ENCODE data around the gene RHOH.

RHOH gene

DNA sequence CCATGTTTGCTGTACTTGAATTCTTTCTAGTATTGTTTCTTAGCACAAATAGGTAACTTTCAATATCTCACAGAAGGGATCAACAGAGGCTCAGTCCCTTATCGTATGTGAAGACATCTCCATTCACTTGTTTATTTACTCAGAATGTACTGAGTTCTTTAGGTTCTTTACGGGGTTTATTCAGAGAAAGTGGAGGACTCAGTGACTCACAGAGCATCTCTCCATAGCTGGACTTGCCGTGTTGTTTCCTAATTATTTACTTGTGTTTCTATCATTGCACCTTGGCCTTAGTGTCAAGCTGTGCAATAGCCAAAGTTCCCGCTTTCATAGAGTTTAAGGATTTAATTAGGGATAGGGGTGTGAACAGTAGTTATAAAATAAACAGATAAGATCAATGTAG lies 57.1 kb downstream of the RHOH start:
- Histone ChIP-seq H3F3A (ENCODE audit: insufficient read depth, low read length) (peaks cover 7% of the 10 kb centered on the region; the same call in 1 of the 2 replicates), H4K20me1 (ENCODE audit: insufficient read depth, low read length) (no peaks in the 10 kb centered on the region), H2AFZ (ENCODE audit: low read length) (peak overlapping the region; percentile 44; the same call in 1 of the 2 replicates), H3K79me2 (ENCODE audit: insufficient read depth, low read length) (no peaks in the 10 kb centered on the region), H3K4me1 (ENCODE audit: insufficient read depth, low read length, severe bottlenecking) (peaks cover 73% of the 10 kb centered on the region), H3K27ac (ENCODE audit: low read depth, low read length, poor library complexity, severe bottlenecking) (peak overlapping the region; percentile 75), H3K36me3 (ENCODE audit: insufficient read depth, low read length) (no peaks in the 10 kb centered on the region), H3K9ac (ENCODE audit: low read length) (peak overlapping the region; percentile 31; the same call in 1 of the 2 replicates), H3K4me3 (ENCODE audit: low read depth, low read length, poor library complexity, severe bottlenecking) (no peak overlapping the region), H3K9me2 (ENCODE audit: low read depth, low read length) (no peaks in the 10 kb centered on the region), H3K9me3 (ENCODE audit: low read length) (no peaks in the 10 kb centered on the region), H3K4me2 (ENCODE audit: low read length) (peak overlapping the region; percentile 2; the same call in 1 of the 2 replicates), H3K27me3 (ENCODE audit: insufficient read depth, low read length) (no peaks in the 10 kb centered on the region)
- TF ChIP-seq CTCF (IDR thresholded peaks at IDR 0.05; ENCODE audit: low read length) (no peak), EZH2 (IDR thresholded peaks at IDR 0.05; ENCODE audit: borderline replicate concordance, low read length) (no peak)

DNA sequence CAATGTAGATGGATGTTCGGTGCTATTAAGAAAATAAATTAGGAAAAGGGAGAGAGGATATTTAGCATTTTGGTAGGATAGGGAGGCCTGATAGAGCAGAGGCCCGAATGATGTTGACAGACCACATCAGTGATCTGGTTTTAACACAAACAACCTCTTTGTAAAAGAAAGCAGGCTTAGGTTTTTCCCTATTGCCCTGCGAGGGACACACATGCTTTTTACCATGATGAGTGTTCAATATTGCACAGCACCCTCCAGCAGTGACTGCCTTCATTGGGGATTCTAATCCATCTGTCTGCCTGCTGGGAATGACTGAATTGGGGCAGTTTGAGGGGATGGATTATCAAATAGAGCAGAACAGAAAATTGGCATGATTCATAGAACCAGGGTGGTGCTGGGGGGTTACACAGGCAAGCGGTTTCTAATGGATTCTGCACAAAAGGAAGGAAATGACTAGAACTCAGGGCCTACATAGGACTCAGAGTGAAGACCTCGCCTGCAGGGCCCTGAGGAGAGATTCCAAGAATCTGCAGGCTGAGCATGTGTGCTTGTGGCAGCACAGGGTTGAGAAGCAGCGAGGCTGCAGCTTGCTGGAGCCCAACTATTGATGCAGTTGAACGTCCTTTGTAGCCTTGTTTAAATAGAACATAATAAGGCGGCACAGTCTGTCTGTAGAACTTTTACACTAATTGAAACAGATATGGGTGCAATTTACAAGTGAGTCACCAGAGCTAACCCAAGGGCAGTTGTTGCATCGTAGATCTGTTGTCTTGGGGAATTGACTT lies 58.0 kb downstream of the RHOH start:
- Histone ChIP-seq H3K4me2 (ENCODE audit: low read length) (peak overlapping the region; percentile 6; the same call in 1 of the 2 replicates), H3K27ac (ENCODE audit: low read depth, low read length, poor library complexity, severe bottlenecking) (peak overlapping the region; percentile 75), H3K9ac (ENCODE audit: low read length) (peak overlapping the region; percentile 1; the same call in 1 of the 2 replicates), H3K36me3 (ENCODE audit: insufficient read depth, low read length) (no peaks in the 10 kb centered on the region), H3K79me2 (ENCODE audit: insufficient read depth, low read length) (no peaks in the 10 kb centered on the region), H3K9me2 (ENCODE audit: low read depth, low read length) (no peaks in the 10 kb centered on the region), H3K4me1 (ENCODE audit: insufficient read depth, low read length, severe bottlenecking) (peaks cover 72% of the 10 kb centered on the region), H3K9me3 (ENCODE audit: low read length) (no peaks in the 10 kb centered on the region), H3K4me3 (ENCODE audit: low read depth, low read length, poor library complexity, severe bottlenecking) (no peak overlapping the region), H3F3A (ENCODE audit: insufficient read depth, low read length) (peaks cover 7% of the 10 kb centered on the region; the same call in 1 of the 2 replicates), H2AFZ (ENCODE audit: low read length) (no peak overlapping the region), H4K20me1 (ENCODE audit: insufficient read depth, low read length) (no peaks in the 10 kb centered on the region), H3K27me3 (ENCODE audit: insufficient read depth, low read length) (no peaks in the 10 kb centered on the region)
- no peak for TF ChIP-seq EZH2 (IDR thresholded peaks at IDR 0.05; ENCODE audit: borderline replicate concordance, low read length)
- TF ChIP-seq CTCF (IDR thresholded peaks at IDR 0.05; ENCODE audit: low read length), result no peak

DNA sequence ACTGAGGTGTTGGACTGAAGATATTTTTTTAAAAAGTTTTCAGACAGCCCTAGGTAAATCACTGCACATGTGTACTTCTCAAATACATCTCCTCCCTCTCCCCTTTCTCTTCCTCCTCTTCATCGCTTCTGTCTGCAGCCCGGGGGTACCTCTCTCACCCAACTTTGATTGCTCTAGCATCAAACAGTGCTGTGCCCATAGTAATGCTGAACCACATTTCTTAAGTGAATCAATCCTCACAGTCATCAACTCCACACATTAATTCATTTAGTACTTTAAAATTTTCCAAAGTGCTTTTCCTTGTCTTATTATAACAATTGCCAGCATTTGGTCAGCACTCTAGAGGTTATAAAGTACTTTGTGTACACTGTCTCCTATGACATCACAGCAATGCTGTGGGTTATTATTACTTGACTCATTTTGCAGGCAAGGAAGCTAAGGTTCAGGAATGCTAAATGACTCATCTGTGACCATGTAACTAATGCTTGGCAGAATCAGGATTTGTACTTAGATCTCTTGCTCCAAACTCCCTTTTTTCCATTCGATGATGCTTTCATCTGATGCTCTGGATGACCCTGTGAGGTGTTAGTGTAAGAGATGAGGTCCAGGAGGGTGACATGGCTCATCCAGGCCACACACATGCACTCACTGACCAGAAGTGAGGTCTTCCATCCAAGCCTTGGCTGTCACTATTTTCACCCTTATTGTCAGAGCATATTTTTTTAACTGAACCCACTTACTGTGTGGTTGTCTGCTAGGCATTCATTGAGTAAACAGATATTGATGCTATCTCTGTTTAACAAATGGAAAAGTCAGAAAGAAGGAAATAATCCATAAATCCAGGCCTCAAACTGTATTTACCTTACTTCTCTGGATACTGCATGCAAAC lies 58.8 kb downstream of the RHOH start:
- TF ChIP-seq CTCF (IDR thresholded peaks at IDR 0.05; ENCODE audit: low read length), result no peak
- no peak for TF ChIP-seq EZH2 (IDR thresholded peaks at IDR 0.05; ENCODE audit: borderline replicate concordance, low read length)
- no peaks in the 10 kb centered on the region for H3K9me2 ChIP-seq (ENCODE audit: low read depth, low read length)
- H3K9ac ChIP-seq (ENCODE audit: low read length), result no peak overlapping the region; the same call in 1 of the 2 replicates
- no peaks in the 10 kb centered on the region for H4K20me1 ChIP-seq (ENCODE audit: insufficient read depth, low read length)
- peaks cover 64% of the 10 kb centered on the region for H3K4me1 ChIP-seq (ENCODE audit: insufficient read depth, low read length, severe bottlenecking)
- H3F3A ChIP-seq (ENCODE audit: insufficient read depth, low read length), result peaks cover 7% of the 10 kb centered on the region; the same call in 1 of the 2 replicates
- no peak overlapping the region for H3K4me3 ChIP-seq (ENCODE audit: low read depth, low read length, poor library complexity, severe bottlenecking)
- no peaks in the 10 kb centered on the region for H3K79me2 ChIP-seq (ENCODE audit: insufficient read depth, low read length)
- H3K27me3 ChIP-seq (ENCODE audit: insufficient read depth, low read length), result no peaks in the 10 kb centered on the region
- H3K27ac ChIP-seq (ENCODE audit: low read depth, low read length, poor library complexity, severe bottlenecking), result peak overlapping the region; percentile 75
- H3K9me3 ChIP-seq (ENCODE audit: low read length), result no peaks in the 10 kb centered on the region
- H2AFZ ChIP-seq (ENCODE audit: low read length), result no peak overlapping the region
- no peak overlapping the region for H3K4me2 ChIP-seq (ENCODE audit: low read length)
- no peaks in the 10 kb centered on the region for H3K36me3 ChIP-seq (ENCODE audit: insufficient read depth, low read length)
